ENCODE measurements around the gene PWWP2B.
A peak's percentile ranks its signal among the peaks of the same experiment; 100 is the strongest.
"Not testable (repeated sequence)": the region's sequence is repeated elsewhere in the genome, so short reads cannot be mapped to it uniquely, and the experiment has no call there.

Gene PWWP2B

DNA sequence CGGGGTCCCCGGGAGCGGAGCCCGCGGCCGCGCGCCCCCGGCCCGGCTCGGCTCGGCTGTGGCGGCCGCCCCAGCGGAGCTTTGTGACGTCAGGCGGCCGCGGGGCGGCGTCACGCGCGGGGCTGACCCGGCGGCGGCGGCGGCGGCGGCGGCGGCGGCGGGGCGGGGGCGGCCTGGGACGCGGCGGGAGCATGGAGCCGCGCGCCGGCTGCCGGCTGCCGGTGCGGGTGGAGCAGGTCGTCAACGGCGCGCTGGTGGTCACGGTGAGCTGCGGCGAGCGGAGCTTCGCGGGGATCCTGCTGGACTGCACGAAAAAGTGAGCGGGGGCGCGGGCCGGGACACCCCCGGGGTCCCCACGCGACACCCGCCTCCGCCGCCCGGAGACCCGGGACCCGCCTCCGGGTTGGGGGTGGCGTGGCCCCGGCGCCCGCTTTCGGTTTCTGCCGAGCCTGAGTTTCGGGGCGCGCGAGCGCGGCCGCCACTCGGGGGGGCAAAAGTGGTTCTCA is at the start of gene PWWP2B:
Gene PWWP2B (plus strand): TSS at position 165 of the 506 bp plus-strand sequence. CDS start 27 bp downstream, at position 192.
- peak in 1 of 2 experiments; percentile 58 for DNase-seq (ENCODE audit: low spot score in 2 of 2)
- H3K36me3 ChIP-seq (replicated peaks), result peaks cover 6% of the 10 kb centered on the region
- H3K4me1 ChIP-seq, result peaks cover 8% of the 10 kb centered on the region
- no peaks in the 10 kb centered on the region for H3K9me3 ChIP-seq
- no peaks in the 10 kb centered on the region for H3K27me3 ChIP-seq (ENCODE audit: low read depth)
- H3K4me3 ChIP-seq, result peak within 1 kb of the TSS; percentile 47
- in situ Hi-C loops (cut with MboI; ENCODE audit: low sequenced_read_pairs), result no loop called here

DNA sequence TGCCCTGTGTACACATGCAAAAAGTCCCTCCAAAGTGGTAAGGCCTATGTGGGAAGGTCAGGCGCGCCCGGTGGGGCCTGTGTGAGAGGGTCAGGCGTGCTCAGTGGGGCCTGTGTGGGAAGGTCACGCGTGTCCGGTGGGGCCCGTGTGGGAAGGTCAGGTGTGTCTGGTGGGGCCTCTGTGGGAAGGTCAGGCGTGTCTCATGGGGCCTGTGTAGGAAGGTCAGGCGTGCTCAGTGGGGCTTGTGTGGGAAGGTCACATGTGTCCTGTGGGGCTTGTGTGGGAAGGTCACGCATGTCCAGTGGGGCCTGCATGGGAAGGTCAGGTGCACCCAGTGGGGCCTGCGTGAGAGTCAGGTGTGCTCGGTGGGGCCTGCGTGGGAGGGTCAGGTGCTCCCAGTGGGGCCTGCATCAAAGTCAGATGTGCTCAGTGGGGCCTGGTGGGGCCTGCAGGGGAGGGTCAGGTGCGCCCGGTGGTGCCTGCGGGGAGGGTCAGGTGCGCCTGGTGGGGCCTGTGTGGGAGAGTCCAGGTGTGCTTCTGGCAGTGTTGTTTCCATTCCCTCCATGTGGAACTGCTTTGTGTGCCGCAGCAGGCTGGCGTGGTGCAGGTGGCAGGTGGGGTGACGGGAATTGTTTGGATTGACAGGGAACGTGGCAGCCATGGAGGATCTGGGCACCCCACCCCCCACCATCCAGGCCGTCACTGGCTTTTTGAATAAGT is 49.6 kb upstream of the PWWP2B start:
- in situ Hi-C loops (cut with MboI; ENCODE audit: low sequenced_read_pairs), result no loop called here
- H3K36me3 ChIP-seq (replicated peaks), result no peaks in the 10 kb centered on the region
- no peaks in the 10 kb centered on the region for H3K4me1 ChIP-seq
- no peaks in the 10 kb centered on the region for H3K9me3 ChIP-seq
- no peaks in the 10 kb centered on the region for H3K27me3 ChIP-seq (ENCODE audit: low read depth)
- H3K4me3 ChIP-seq, result no peak overlapping the region
- DNase-seq (ENCODE audit: low spot score in 2 of 2), result no peak

DNA sequence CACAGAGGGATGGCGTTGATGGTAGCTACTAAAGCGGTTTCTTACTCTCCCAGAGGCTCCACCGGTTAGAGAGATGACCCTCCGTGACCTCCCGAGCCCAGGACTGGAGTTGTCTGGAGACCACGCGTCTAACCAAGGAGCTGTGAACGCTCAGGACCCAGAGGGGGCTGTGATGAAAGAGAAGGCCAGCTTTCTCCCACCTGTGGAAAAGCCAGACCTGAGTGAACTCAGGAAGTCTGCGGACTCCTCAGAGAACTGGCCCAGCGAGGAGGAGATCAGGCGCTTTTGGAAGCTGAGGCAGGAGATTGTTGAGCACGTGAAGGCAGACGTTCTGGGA is 49.1 kb upstream of the PWWP2B start:
- in situ Hi-C loops (cut with MboI; ENCODE audit: low sequenced_read_pairs), result no loop called here

GRCh38 chr10:132349766-132350165 is 47.2 kb upstream of the PWWP2B start:
- no peak for DNase-seq (ENCODE audit: low spot score in 2 of 2)
- no peak overlapping the region for H3K4me3 ChIP-seq
- no peaks in the 10 kb centered on the region for H3K27me3 ChIP-seq (ENCODE audit: low read depth)
- H3K36me3 ChIP-seq (replicated peaks), result no peaks in the 10 kb centered on the region
- in situ Hi-C loops (cut with MboI; ENCODE audit: low sequenced_read_pairs), result loop anchor here (5.0 kb wide), 1 partner anchor 127 kb away; no protein-coding TSS in a partner anchor
- no peaks in the 10 kb centered on the region for H3K9me3 ChIP-seq
- no peaks in the 10 kb centered on the region for H3K4me1 ChIP-seq

More for the DNA sequence above, 49.1 kb upstream of the PWWP2B start:
- Histone ChIP-seq H3K4me1 (no peaks in the 10 kb centered on the region), H3K27me3 (ENCODE audit: low read depth) (no peaks in the 10 kb centered on the region), H3K9me3 (no peaks in the 10 kb centered on the region), H3K36me3 (replicated peaks) (no peaks in the 10 kb centered on the region), H3K4me3 (no peak overlapping the region)
- no peak for DNase-seq (ENCODE audit: low spot score in 2 of 2)

DNA sequence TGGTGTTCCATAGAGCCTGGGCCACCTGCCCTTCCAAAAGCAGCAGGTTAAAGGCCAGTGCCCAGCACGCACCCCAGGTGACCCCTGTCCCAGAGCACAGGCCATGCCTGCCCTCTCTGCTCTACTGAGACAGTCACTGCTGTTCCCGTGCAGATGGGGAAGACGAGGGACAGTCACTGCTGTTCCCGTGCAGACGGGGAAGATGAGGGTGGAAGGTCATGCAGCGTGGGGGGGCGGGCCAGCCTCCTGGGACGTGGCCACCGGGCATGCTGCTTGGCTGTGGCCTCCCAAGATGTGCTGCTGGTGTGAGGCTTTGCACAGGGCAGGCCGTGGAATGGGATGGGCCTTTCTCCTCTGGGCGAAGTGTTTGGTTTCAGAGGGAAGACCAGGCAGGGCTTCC is 46.6 kb upstream of the PWWP2B start:
- DNase-seq (ENCODE audit: low spot score in 2 of 2), result no peak
- no peak overlapping the region for H3K4me3 ChIP-seq
- no peaks in the 10 kb centered on the region for H3K36me3 ChIP-seq (replicated peaks)
- H3K27me3 ChIP-seq (ENCODE audit: low read depth), result no peaks in the 10 kb centered on the region
- in situ Hi-C loops (cut with MboI; ENCODE audit: low sequenced_read_pairs), result loop anchor here (5.0 kb wide), 1 partner anchor 128 kb away; no protein-coding TSS in a partner anchor
- H3K4me1 ChIP-seq, result no peaks in the 10 kb centered on the region
- H3K9me3 ChIP-seq, result no peaks in the 10 kb centered on the region

DNA sequence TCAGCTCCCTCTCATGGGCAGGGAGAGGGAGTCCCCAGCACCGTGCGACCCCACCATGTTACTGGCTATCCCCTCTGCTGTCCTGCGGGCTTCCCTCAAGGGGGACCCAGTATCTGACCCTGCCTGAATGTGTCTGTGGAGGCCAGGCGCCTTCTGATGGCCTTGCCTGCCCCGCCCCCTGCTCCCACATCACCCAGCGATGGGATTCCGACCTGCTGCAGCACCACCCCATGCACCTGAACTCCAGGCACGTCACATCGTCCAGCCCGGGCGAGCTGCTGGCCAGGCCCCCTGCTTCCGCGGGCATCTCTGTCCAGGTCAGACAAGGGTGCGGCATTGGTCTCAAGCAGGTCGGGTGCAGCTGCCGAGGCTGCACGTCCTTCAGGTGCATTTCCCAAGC is 46.1 kb upstream of the PWWP2B start:
- DNase-seq (ENCODE audit: low spot score in 2 of 2), result no peak
- Histone ChIP-seq H3K27me3 (ENCODE audit: low read depth) (no peaks in the 10 kb centered on the region), H3K9me3 (no peaks in the 10 kb centered on the region), H3K36me3 (replicated peaks) (no peaks in the 10 kb centered on the region), H3K4me1 (no peaks in the 10 kb centered on the region), H3K4me3 (no peak overlapping the region)
- in situ Hi-C loops (cut with MboI; ENCODE audit: low sequenced_read_pairs), result loop anchor here (5.0 kb wide), 1 partner anchor 129 kb away; no protein-coding TSS in a partner anchor

GRCh38 chr10:132351611-132352010 is 45.4 kb upstream of the PWWP2B start:
- H3K36me3 ChIP-seq (replicated peaks), result no peaks in the 10 kb centered on the region
- no peaks in the 10 kb centered on the region for H3K9me3 ChIP-seq
- in situ Hi-C loops (cut with MboI; ENCODE audit: low sequenced_read_pairs), result loop anchor here (5.0 kb wide), 1 partner anchor 129 kb away; no protein-coding TSS in a partner anchor
- no peaks in the 10 kb centered on the region for H3K4me1 ChIP-seq
- no peak overlapping the region for H3K4me3 ChIP-seq
- H3K27me3 ChIP-seq (ENCODE audit: low read depth), result no peaks in the 10 kb centered on the region
- no peak for DNase-seq (ENCODE audit: low spot score in 2 of 2)

DNA sequence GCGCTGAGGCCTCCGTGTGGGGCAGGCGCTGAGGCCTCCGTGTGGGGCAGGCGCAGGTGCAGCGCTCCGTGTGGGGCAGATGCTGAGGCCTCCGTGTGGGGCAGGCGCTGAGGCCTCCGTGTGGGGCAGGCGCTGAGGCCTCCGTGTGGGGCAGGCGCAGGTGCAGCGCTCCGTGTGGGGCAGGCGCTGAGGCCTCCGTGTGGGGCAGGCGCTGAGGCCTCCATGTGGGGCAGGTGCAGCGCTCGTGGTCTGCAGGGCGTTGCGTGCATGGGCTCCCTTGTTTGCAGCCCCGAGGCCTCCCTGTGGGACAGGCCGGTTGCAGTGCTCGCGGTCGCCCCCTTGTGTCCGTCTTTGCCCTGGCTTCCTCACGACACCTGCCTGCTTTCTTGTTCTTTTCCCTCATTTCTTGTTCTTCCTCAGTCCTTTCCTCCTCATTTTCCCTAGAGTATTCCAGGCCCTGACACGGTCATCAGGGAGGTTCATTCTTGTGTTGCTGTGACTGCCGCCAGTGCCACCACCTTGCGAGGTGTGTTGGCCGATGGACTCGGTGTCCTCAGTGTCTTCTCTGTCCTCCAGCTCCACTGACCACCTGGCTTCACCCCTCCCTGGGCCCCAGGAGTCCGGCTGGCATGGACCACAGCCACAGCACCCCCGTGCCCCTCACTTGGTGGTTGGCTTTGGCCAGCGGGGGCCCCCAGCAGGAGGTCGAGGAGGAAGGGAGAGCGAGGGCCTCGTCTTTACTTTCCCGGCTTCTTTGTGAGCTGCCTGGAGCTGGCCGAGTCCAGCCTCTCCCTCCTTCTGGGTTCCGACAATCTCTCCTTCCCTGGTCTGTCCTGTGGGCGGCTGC is 44.3 kb upstream of the PWWP2B start:
- H3K4me3 ChIP-seq; H3K9me3 ChIP-seq; H3K27me3 ChIP-seq (ENCODE audit: low read depth); H3K36me3 ChIP-seq (replicated peaks); H3K4me1 ChIP-seq: not testable (repeated sequence)
- DNase-seq (ENCODE audit: low spot score in 2 of 2), result peak; percentile 54 to 93
- in situ Hi-C loops (cut with MboI; ENCODE audit: low sequenced_read_pairs), result loop anchor here (5.0 kb wide), 1 partner anchor 130 kb away; no protein-coding TSS in a partner anchor

DNA sequence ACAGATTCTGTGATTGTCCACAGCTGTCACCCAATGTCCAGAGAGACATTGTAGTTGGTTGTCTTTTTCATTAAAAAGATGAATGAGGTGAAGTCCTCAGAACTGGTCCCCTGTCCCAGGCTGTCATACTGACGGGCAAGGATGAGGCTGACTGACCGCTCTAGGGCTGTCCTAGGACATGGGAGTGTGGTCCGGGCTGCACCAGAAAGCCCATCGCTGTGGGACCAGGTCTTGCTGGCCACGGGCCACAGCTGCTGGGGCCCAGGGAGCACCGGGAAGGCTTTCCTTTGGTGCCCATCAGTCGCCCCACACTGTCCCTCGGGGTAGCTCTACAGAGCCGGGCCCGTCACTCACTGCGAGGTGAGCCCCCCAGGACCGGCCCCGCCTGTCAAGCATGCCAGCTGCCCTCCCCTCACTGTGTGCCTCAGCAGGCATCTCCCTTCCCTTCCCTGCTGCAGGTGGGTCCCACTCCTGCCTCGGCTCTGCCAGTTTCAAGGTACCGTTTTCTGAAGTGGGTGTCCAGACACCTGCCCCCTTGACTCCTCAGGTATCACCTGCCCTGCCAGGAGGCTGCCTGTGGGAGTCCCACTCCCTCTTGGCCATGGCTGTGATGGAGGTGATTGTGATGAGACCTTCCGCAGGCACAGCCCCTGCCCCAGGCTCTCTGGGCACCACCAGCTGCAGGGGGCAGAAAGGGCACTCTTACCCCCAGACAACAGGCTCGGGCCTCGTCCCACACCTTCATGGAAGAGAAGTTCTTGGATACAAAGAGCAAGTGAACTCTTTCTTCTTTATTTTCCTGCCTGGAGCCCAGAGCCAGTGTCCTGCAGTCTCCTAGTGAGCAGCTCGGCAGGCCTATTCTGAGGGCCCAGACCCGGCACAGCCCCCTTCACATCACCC is 43.3 kb upstream of the PWWP2B start:
- Histone ChIP-seq H3K36me3 (replicated peaks) (no peaks in the 10 kb centered on the region), H3K9me3 (no peaks in the 10 kb centered on the region), H3K4me3 (no peak overlapping the region), H3K4me1 (no peaks in the 10 kb centered on the region), H3K27me3 (ENCODE audit: low read depth) (no peaks in the 10 kb centered on the region)
- in situ Hi-C loops (cut with MboI; ENCODE audit: low sequenced_read_pairs), result loop anchor here (5.0 kb wide), 1 partner anchor 131 kb away; no protein-coding TSS in a partner anchor
- DNase-seq (ENCODE audit: low spot score in 2 of 2), result no peak

DNA sequence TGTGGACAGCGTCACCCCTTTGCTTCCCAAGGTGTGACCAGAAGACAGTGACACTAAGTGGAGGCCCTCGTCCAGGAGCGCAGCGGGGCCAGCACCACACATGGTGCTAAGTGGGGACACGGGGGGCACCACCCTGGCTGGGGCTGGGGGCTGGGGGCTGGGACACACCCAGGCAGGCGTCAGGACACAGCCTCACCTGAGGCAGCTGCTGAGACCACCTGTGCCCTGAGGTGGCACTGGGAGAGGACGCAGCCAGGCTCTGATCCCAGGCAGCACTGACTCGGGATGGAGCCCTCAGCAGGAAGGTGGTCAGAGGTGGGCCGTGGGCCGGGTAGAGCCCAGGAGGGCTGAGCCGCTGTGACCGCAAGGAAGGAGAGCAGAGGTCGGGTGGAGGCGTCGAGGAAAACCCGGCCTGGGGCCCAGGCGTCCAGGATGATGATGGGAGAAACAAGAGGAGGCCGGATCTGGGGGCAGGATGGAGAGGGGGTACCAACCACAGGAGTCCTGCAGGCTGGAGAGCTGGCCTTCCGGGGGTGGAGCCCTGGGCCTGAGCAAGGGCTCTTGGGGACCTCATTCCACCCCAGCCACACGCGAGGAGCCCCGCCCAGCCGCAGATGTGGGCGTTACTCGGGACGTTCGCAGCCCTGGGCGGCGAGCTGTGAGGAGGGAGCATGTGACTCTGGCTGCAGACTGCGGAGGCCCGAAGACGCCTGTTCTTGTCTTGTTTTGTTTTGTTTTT is 42.5 kb upstream of the PWWP2B start:
- H3K4me3 ChIP-seq, result no peak overlapping the region
- H3K27me3 ChIP-seq (ENCODE audit: low read depth), result no peaks in the 10 kb centered on the region
- in situ Hi-C loops (cut with MboI; ENCODE audit: low sequenced_read_pairs), result loop anchor here (5.0 kb wide), 1 partner anchor 132 kb away; no protein-coding TSS in a partner anchor
- no peaks in the 10 kb centered on the region for H3K4me1 ChIP-seq
- no peak for DNase-seq (ENCODE audit: low spot score in 2 of 2)
- no peaks in the 10 kb centered on the region for H3K9me3 ChIP-seq
- no peaks in the 10 kb centered on the region for H3K36me3 ChIP-seq (replicated peaks)

- Histone ChIP-seq H3K4me3 (no peak overlapping the region), H3K36me3 (replicated peaks) (no peaks in the 10 kb centered on the region), H3K27me3 (ENCODE audit: low read depth) (no peaks in the 10 kb centered on the region), H3K4me1 (no peaks in the 10 kb centered on the region), H3K9me3 (no peaks in the 10 kb centered on the region)
- in situ Hi-C loops (cut with MboI; ENCODE audit: low sequenced_read_pairs), result no loop called here
- DNase-seq (ENCODE audit: low spot score in 2 of 2), result no peak
These were observed 41.7 kb upstream of the PWWP2B start for GRCh38 chr10:132355297-132355696.

GRCh38 chr10:132355754-132356153 is 41.2 kb upstream of the PWWP2B start:
- Histone ChIP-seq H3K4me3 (no peak overlapping the region), H3K27me3 (ENCODE audit: low read depth) (no peaks in the 10 kb centered on the region), H3K36me3 (replicated peaks) (no peaks in the 10 kb centered on the region), H3K4me1 (no peaks in the 10 kb centered on the region), H3K9me3 (no peaks in the 10 kb centered on the region)
- in situ Hi-C loops (cut with MboI; ENCODE audit: low sequenced_read_pairs), result no loop called here
- DNase-seq (ENCODE audit: low spot score in 2 of 2), result no peak
